ENCODE results near the gene NR6A1.
A peak's percentile ranks its signal among the peaks of the same experiment; 100 is the strongest.

Gene NR6A1

GRCh38 chr9:124659099-124659659 is 111.9 kb downstream of the NR6A1 start:
- DNase-seq, result peak; percentile 83 to 88
- TF ChIP-seq GATA1 (IDR thresholded peaks at IDR 0.05; ENCODE audit: low read depth, low read length), result no peak
- TF ChIP-seq POLR2A (IDR thresholded peaks at IDR 0.05; ENCODE audit: low read length), result peak; percentile 58

- peak; percentile 76 to 90 for DNase-seq
- TF ChIP-seq POLR2A (IDR thresholded peaks at IDR 0.05; ENCODE audit: low read length) (peak; percentile 97), GATA1 (IDR thresholded peaks at IDR 0.05; ENCODE audit: low read depth, low read length) (no peak)
Observed at GRCh38 chr9:124658165-124659017, 112.7 kb downstream of the NR6A1 start.

- DNase-seq, result no peak
Observed at GRCh38 chr9:124657516-124657915, 113.6 kb downstream of the NR6A1 start.

GRCh38 chr9:124654431-124654830 is 116.7 kb downstream of the NR6A1 start:
- TF ChIP-seq POLR2A (IDR thresholded peaks at IDR 0.05; ENCODE audit: low read length), result no peak
- no peak for TF ChIP-seq GATA1 (IDR thresholded peaks at IDR 0.05; ENCODE audit: low read depth, low read length)
- DNase-seq, result no peak

More at GRCh38 chr9:124657516-124657915, 113.6 kb downstream of the NR6A1 start:
- TF ChIP-seq POLR2A (IDR thresholded peaks at IDR 0.05; ENCODE audit: low read length) (no peak), GATA1 (IDR thresholded peaks at IDR 0.05; ENCODE audit: low read depth, low read length) (no peak)

- DNase-seq, result no peak
Observed at GRCh38 chr9:124652615-124653393, 118.3 kb downstream of the NR6A1 start.

GRCh38 chr9:124652203-124652602 is 118.9 kb downstream of the NR6A1 start:
- no peak for DNase-seq
- no peak for TF ChIP-seq GATA1 (IDR thresholded peaks at IDR 0.05; ENCODE audit: low read depth, low read length)
- TF ChIP-seq POLR2A (IDR thresholded peaks at IDR 0.05; ENCODE audit: low read length), result no peak

More at GRCh38 chr9:124652615-124653393, 118.3 kb downstream of the NR6A1 start:
- TF ChIP-seq GATA1 (IDR thresholded peaks at IDR 0.05; ENCODE audit: low read depth, low read length), result no peak

GRCh38 chr9:124645274-124645673 is 125.8 kb downstream of the NR6A1 start:
- DNase-seq, result no peak
- TF ChIP-seq GATA1 (IDR thresholded peaks at IDR 0.05; ENCODE audit: low read depth, low read length) (no peak), POLR2A (IDR thresholded peaks at IDR 0.05; ENCODE audit: low read length) (no peak)

- no peak for DNase-seq
- TF ChIP-seq GATA1 (IDR thresholded peaks at IDR 0.05; ENCODE audit: low read depth, low read length), result no peak
- no peak for TF ChIP-seq POLR2A (IDR thresholded peaks at IDR 0.05; ENCODE audit: low read length)
Observed at GRCh38 chr9:124639637-124640036, 131.5 kb downstream of the NR6A1 start.

- DNase-seq, result no peak
- TF ChIP-seq POLR2A (IDR thresholded peaks at IDR 0.05; ENCODE audit: low read length), result no peak
Observed at GRCh38 chr9:124635285-124635684, 135.8 kb downstream of the NR6A1 start.

- no peak for DNase-seq
- TF ChIP-seq POLR2A (IDR thresholded peaks at IDR 0.05; ENCODE audit: low read length) (no peak), GATA1 (IDR thresholded peaks at IDR 0.05; ENCODE audit: low read depth, low read length) (no peak)
Observed at GRCh38 chr9:124632077-124632621, 139.0 kb downstream of the NR6A1 start.

- DNase-seq, result no peak
- TF ChIP-seq GATA1 (IDR thresholded peaks at IDR 0.05; ENCODE audit: low read depth, low read length) (no peak), POLR2A (IDR thresholded peaks at IDR 0.05; ENCODE audit: low read length) (no peak)
Observed at GRCh38 chr9:124631326-124631725, 139.8 kb downstream of the NR6A1 start.

- TF ChIP-seq GATA1 (IDR thresholded peaks at IDR 0.05; ENCODE audit: low read depth, low read length), result no peak
- no peak for DNase-seq
Observed at GRCh38 chr9:124629600-124629999, 141.5 kb downstream of the NR6A1 start.

GRCh38 chr9:124628741-124629140 is 142.4 kb downstream of the NR6A1 start:
- DNase-seq, result no peak
- TF ChIP-seq GATA1 (IDR thresholded peaks at IDR 0.05; ENCODE audit: low read depth, low read length) (no peak), POLR2A (IDR thresholded peaks at IDR 0.05; ENCODE audit: low read length) (no peak)

- no peak for TF ChIP-seq POLR2A (IDR thresholded peaks at IDR 0.05; ENCODE audit: low read length)
- no peak for TF ChIP-seq GATA1 (IDR thresholded peaks at IDR 0.05; ENCODE audit: low read depth, low read length)
- DNase-seq, result no peak
Observed at GRCh38 chr9:124626276-124626675, 144.8 kb downstream of the NR6A1 start.
